Eye (tissue), 1 donor: ENCODE results near the gene C1QB.
"Not testable (repeated sequence)": the region's sequence is repeated elsewhere in the genome, so short reads cannot be mapped to it uniquely, and the experiment has no call there.

ENCODE experiments used
- DNase-seq: peaks from one replicate; pipeline ENCODE4 v3.0.0-alpha.2; 2015

The C1QB gene

GRCh38 chr1:22699681-22700520 is 46.9 kb downstream of the C1QB start:
- DNase-seq, result no peak

- no peak for DNase-seq
Measured at GRCh38 chr1:22702296-22703085, 49.5 kb downstream of the C1QB start.

GRCh38 chr1:22704440-22705067 is 51.5 kb downstream of the C1QB start:
- peak; percentile 93 for DNase-seq

GRCh38 chr1:22705586-22705985 is 52.5 kb downstream of the C1QB start:
- no peak for DNase-seq

- DNase-seq, result not testable (repeated sequence)
Measured at GRCh38 chr1:22706100-22706499, 53.1 kb downstream of the C1QB start.

GRCh38 chr1:22708777-22709176 is 55.7 kb downstream of the C1QB start:
- DNase-seq, result no peak

GRCh38 chr1:22709227-22709626 is 56.2 kb downstream of the C1QB start:
- DNase-seq, result no peak

GRCh38 chr1:22709891-22710700 is 57.1 kb downstream of the C1QB start:
- DNase-seq, result peak; percentile 88

GRCh38 chr1:22710701-22711049 is 57.6 kb downstream of the C1QB start, which contains the start of gene EPHB2:
Gene EPHB2, plus strand, starts transcription at chr1:22710839. Its CDS starts 144 bp downstream, at chr1:22710983.
- DNase-seq, result peak; percentile 58

GRCh38 chr1:22711071-22711470 is 58.0 kb downstream of the C1QB start:
- no peak for DNase-seq
